GM19240 (cell line): Measurements from ENCODE around the gene TBC1D22A.

ENCODE experiments used
- DNase-seq: peaks from one replicate; pipeline ENCODE4 v3.0.0; 2011; ENCODE audit warnings: low spot score; ENCODE audit not compliant: insufficient read length

TBC1D22A gene

DNA sequence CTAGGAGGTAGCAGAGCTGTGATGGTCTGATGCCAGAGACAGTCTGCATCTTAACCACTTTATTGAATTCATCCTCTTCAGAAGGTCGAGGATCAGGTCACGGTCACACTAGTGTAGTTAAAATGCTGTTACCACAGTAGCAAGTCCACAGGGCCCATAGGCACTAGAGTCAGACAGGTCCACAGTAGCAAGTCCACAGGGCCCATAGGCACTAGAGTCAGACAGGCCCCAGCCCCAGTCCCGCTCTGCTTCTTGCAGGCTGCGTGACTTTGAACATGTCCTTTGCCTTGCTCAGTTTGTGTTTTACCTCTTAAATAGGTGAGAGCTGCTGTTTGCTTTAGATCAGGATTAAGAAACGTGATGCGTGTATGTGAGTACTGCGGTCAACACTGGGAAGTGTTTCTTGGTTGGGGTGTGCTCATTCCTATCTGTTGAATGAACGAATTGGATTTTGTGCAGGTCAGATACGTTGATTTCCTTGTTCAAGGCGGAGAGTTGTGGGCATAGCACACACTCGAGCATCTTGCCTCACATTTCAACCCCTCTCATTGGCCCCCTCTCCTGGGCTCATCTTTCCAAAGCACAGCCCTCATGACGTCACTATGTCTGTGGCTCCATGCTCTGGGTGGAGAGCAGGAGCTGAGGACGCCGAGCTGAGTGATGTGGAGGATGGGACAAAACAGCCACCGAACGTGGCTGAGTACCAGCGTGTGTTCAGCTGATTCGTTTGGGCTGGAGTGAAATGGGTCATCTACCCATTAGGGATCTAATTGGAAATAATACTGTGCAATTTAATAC lies 191.7 kb downstream of the TBC1D22A start:
- DNase-seq, result no peak

DNA sequence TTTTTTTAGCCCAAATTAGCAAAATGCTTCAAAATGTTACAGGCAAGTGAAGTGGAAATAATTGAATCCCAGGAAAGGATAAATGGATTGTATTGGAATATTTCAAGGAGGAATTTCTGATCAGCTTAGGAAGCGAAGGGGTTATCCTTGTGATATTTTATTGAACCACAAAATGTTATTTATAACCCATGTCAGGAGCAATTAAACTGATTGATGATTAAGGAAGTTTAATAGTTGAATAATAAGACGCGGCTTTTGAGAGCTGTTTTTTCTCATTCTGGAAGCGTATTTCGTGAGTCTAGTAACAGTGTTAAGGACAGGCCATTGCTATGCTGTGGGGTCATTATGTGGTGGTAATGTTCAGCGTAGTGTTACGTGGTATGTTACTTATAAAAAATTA lies 192.3 kb downstream of the TBC1D22A start:
- no peak for DNase-seq

DNA sequence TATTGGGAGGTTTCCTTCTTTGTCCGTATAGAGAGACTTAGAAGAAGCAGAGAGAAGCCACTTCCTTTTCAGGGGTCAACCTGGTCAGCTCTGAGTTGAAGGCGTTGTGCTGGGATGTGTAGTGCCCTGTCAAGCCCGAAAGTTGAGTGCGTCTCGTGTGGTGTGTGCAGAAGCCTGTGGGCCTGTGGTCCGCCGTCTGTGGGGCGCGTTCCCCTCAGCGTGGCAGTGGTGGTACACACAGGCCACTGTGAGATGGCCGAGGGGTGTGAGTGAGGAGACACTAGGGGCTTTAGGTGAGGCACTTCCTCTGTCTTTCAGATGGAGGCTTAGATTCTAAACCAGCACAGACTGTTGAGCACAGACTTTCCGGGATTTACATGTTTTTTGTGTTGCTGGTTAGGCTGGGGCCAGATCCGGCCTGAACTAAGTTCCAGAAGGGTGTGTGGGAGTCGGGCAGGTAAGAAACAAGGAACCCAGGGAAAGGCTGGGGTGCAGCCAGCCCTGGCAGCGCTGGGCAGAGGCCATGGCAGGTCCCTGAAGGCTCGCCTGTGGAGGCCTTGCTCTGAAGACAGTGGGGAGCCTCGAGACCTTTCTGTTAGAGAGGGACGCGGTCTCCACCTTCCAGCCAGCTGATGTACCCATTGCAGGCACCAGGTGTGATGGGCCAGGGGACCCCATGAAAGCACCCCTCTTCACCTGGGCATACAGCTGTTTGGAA lies 194.2 kb downstream of the TBC1D22A start:
- no peak for DNase-seq

DNA sequence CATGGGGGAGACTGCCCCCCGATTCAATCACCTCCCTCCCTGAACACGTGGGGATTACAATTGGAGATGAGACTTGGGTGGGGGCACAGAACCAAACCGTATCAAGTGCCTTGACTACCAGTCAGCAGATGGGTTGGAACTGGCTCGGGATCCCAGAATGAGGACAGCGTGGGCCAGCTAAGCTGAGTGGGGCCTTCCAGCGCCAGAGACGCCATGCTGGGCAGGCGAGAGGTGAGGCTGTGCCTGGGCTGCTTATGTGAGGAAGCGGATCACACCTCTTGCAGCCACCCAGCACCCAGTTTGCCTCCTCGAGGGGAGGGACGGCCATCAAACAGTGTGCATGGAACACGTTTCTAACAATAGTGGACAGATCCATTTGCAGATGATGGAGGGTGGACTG lies 195.1 kb downstream of the TBC1D22A start:
- no peak for DNase-seq

DNA sequence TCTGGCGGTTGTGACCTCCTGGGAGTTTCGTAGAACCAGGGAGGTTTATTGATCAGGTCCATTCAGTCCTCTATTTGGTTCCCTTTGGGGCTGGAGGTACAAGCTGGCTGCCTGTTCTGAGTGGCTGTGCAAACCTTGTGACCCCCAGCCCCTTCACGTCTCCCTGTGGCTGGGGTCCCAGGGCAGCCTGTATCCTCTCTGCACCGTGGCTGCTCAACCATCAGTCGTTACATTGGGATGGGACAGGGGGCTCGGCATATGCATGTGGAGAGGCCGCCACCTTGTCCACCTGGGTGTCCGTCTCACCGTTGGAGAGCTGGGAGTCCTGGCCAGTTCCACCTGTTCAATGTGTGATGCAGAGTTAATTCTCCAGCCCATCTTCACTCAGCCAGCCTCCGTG lies 195.7 kb downstream of the TBC1D22A start:
- no peak for DNase-seq

DNA sequence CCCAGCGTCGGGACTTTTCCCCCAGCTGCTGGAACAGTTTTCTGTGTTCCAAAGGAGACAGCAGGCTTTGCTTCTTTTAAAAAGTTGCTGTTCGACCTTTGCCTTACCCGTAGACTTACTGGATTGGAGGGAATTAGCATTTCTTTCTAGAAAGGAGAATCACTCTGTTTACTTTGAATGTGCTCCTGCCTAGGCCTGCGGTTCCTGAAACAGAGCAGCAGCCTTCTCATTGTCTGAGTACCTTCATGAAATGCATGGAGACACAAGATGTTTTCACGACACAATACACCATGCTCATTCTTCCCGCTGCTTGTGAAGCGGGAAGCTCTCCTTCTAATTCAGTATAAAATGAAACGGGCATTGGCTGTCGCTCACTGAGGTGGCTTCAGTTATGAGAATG lies 196.2 kb downstream of the TBC1D22A start:
- DNase-seq, result no peak

DNA sequence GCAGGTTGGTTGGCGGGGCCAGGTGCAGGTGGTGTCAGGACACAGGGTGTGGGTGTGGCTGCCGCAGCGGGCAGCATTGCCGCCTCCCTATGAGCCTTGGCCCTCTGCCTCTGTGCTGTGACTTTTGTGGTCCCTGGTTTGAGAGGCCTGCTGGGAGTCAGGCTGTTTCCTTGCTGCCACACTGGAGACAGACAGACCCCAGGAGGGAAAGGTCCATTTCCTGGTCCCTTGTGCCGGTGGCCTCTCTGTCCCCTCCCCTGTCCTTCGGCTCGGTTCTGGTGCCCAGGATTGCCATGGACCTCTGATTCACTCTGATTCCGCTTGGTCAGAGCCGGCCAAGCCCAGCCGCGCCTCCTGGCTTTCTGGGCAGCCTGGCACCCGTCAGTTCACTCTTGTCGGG lies 196.9 kb downstream of the TBC1D22A start:
- no peak for DNase-seq

DNA sequence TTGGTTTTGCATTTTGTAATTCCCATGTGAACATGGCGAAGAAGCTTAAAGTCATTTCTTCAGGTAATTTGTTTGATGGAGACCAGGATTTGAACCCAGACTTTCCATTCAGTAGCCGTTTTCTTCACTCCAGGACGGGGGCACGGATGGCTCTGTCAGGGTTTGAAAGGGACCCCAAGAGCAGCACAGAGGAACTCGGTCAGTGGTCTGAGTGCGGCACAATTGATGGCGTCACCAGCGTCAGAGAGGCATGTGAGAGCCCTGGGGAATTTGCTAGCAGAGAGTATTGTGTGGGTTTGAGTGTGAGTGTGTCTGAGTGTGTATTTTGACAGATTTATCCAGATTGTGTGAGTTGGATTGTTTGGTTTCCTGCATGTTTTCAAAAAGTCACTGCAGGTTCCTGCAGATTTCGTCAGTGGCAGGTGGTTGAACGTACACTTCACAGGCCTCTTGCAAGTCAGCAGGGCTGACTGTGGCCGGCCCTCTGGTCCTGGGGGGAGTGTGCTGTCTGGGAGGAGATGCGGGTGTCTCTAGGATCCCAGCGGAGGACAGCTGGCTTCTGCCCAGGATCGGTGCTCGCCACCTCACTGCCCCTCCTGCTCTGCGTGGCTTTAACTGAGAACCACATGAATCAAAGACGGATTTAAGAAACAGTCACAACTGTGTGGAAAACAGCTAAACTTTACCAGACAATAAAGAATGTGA lies 199.3 kb downstream of the TBC1D22A start:
- no peak for DNase-seq

DNA sequence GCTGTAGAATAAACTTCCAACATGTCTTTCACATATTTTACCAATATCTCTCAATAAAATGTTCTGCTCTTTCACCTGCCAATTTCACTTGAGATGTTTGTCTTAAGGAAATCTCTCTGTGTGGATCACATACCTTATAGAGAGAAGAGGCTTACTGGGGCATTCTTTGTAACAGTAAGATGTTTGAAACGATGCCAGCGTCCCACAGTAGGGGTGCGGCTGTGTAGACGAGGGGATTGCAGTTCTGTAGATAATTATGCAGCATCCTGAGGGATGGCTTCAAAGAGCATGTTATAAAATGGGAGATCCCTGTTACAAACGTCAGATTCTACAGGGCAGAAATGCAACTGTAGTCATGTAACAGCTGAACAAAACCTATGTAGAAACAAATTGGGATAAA lies 200.0 kb downstream of the TBC1D22A start:
- DNase-seq, result no peak

DNA sequence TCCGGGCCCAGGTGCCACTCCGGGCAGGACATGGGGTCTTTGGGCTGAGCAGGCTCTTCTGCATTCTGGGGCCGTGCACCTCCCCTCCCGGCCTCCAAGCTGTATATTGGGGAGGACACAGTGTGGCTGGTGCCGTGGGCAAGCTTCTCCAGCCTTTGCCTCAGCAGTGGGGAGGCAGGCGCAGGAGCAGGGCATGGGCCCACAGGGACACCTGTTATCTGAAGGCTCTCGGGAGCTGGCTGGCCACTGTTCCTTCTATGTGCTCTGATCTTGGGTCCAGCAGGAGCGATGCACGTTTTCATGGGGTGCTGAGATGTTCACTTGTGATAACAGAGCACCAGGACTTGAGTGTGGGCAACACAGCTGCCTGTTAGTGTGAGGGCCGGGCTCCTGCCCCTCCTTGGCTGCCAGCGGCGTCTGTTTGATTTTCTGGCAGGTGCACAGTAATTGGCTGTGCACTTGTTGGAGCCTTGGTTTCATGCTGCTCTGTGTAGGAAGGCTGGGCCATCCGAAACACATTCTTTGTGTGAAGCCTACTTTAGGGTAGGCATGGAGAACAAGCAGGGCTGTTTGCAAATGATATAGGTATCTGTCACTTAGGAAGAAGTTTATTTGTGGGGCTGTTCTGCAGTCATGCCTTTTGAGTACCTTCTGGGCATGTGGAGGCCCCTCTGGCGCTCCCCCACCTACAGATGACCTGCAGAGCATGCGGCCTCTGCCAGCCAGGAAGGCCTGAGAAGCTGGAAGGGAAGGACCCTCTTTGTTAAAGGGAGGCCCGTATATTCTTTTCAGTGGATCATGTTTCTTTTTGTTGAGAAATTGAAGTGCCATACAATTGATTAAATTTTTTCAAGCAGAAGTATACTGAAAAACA lies 201.5 kb downstream of the TBC1D22A start:
- no peak for DNase-seq

DNA sequence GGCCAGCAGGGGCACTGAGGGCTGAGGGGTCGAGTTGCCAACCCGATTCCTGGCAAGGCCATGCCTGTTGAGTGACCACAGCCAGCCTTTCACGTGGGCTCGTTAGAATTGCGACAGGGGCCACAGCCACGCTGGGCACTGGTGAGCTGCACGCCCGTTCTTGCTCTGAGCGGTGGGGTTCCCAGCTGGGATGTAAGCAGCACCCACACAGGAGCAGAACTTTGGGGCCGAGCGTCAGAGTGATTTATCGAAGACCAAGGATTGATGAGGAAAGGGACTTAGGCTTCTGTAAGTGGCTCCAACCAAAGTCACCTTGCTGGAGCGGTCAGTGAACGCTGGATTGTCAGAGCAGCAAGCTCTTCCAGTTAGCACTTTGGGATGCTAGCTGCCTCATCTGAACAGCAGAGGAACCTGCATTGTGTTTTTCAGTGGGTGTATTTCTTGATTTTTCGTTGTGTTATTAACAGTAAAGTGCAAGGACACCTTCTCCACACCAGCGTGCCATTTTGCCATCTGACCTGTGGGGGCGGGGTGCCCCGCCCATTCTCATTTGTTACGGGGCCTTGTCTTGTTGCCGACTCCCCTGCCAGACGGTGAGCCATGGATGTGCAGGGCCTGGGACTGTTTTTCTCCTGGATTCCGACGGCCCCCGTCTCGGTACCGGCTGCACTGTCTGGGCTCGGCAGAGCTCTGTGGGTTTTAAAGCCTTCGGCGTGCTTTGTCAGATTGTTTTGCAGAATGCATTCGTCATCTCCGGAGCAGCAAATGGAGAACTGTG lies 202.5 kb downstream of the TBC1D22A start:
- no peak for DNase-seq

DNA sequence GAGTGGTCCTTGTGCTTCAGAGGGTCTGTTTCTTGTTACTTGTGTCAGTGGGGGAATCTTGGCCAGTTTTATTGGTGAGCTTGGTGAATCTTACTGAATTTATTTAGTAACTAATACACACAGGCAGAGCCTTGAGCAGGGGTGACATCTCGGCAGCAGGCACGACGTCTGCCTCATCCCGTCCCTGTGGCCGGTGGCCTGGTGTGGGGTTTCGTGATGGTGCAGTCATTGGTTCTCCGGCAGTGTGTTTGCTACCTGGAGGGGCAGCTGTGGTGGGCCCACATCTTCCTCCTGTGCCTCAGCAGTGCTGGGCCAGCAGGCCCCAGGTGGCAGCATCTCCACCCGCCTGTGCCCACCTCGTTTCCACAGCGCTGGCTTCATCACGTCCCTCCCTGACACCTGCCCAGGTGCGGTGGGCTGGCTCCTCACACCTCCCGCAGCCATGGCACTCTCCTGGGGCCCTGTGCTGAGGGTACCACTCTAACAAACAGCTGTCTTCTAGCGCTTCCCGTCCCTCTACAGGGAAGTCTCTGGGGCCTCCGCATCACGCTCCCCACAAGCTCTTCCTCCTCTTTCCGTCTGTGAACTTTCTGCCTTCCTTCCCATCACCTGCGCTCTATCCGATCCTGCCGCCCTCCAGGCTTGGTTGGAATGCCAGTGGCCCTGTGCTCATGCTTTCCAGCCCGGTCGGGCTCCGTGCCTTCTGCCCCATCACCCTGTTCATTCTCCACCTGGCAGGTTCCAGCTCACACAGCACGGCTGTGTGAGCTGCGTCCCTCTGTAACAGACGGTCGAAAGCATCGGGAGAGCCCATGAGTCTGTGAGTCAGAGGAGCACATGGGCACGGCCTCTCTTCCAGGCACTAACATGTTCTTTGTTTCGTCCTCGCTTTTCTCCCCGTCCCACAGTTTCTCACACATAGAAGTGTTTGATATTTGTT lies 203.4 kb downstream of the TBC1D22A start:
- DNase-seq, result no peak

DNA sequence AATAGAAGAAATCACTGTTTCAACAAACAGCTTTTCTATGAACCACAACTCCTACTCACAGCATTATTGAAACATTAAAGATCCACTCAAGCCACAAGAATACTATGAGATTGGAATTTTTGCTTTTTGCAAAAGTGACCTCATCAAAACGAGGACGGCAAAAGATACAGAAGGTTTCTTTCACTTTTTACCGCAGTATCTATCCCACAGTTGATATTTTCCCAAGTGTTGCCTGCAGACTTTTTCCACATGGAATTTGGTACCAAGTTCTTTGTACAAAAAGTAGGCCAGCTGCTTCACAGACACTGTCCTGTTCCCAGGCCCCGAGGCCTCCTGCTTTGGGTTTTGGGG lies 204.0 kb downstream of the TBC1D22A start:
- DNase-seq, result no peak

DNA sequence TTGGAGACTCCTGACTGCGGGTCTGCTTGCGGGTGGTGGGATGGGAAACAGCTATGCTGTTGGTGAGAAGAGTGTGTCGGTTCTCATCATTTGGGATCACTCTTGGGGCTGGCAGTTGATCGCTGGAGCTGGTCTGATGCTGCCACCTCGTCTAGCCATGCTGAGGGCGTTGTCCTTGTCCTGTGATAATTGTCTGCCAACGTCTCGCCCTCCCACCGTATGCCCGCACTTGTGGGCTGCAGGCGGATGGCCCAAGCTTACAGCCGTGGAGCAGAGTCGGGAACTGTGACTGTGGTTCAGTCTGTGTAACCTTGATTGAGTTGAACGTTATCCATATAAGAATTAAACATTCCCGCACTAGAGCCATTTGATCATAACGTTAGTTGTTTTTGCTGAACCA lies 204.4 kb downstream of the TBC1D22A start:
- no peak for DNase-seq

DNA sequence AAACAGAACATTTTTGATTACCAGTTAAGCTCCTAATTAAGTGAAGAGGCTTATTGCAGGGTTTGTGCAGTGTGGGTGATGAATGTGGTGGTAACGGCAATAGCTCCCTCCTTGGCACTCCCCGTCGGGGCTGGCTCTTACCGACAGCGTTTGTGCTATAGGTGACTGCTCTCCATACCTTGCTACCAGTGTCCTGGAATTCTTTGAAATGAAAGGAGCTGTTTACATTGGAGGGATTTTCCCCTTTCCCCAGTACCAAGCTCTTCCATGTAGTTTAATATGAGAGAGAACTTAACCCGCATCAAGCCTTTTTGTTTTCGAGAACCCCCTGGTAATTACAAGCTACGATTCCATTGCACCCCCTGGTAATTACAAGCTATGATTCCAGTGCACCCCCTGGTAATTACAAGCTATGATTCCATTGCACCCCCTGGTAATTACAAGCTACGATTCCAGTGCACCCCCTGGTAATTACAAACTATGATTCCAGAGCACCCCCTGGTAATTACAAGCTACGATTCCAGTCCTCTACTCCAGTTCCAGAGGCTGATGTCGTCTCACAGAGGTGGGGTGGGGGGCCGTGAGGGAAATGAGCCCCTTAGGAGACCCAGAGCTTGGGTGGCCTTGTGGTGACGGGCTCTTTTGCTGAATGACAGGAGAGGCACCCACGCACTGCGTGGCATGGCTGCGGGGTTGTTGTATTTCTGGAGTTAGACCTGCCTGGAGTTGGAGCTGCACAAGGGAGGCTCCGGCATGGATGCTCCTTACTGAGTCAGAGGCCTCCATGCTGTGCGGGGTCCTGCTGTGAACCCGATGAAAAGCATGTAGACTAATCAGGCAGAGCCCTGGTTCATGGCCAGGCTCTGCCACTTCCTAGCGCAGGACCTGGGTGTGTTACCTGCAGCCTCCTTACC lies 205.3 kb downstream of the TBC1D22A start:
- no peak for DNase-seq

DNA sequence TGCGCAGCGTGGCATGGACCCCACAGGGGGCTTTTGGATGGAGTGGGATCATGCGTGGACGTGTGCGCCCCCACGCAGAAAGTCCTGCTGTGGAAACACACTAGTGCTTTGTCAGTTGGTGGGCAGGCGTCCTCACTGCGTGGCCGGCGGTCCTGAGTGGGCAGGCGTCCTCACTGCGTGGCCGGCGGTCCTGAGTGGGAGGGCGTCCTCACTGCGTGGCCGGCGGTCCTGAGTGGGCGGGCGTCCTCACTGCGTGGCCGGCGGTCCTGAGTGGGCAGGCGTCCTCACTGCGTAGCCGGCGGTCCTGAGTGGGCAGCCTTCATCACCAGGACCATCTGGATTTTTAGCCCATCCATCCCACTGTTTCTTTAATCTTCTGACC lies 205.9 kb downstream of the TBC1D22A start:
- DNase-seq, result no peak

DNA sequence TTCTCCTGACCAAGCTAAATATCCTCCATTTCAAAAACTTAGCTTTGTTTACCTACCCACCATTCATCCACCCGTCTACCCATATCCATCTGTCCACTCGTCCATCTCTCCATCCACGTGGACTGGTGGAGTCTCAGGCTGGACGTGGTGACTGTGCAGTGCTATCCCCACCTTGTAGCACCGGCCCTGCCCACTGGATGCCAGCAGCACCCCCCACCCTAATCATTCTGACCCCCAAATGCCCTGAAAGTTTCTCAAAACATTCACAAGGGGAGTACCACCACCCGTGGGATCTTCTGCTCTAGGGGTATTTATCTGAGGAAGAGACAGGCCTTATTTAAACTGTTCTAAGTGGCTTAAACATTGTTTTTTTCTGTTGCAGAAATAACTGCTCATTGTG lies 206.4 kb downstream of the TBC1D22A start:
- DNase-seq, result no peak

DNA sequence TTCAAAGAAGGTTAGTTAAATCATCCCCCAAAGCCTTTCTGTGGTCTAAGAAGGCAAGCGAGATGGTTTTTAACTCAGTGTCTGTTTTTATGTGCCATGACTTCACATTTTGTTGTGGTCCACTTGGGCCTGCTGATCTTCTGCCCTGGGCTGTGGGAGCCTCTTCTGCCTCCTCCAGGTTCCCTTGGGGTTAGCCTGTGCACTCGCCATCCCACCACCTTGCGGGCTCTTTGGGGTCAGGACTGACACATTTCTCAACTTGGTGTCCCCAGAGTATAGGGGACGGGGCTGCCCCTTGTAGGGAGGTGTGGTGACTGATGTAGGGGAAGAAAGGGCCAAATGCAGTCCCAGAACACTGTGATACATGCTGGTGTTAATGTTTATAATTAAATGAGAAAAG lies 207.0 kb downstream of the TBC1D22A start:
- peak; percentile 71 for DNase-seq

DNA sequence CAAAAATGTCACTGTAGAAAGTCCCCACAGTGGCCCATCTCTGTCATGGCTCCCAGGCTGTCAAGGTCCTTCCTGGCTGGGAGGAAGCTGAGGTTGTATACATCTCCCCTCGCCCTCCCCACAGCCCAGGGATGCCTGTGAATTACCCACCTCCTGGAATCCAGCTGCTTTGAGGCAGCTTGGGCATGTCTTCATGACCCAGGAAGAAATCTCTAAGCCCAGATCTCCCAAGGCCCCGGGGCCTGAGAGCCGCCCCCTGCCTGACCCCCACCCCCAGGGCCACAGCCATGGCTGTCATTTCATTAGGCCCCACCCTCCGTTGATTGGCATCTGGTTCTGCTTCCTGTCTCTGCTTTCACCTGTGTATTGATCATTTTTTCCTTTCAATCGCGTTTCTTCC lies 207.5 kb downstream of the TBC1D22A start:
- DNase-seq, result no peak
